WTC11 (cell line): ENCODE measurements around the gene HMGXB4. TPM values are rescaled to one million over a fixed set of nuclear protein-coding genes. Genes with fewer than 3 reads are reported as not detected.

Experiments used
- ATAC-seq: fragments of 200-7000 bp; cut with Tn5 transposase; 2 replicates; pipeline ENCODE4 v1.10.0; 2021; ENCODE audit warnings: mild to moderate bottlenecking, moderate library complexity
- CTCF ChIA-PET: fragments of 300-600 bp; sonication (Branson Sonifier 250); formaldehyde crosslinking; loops from one replicate; lab custom pipeline; 2021; ENCODE audit warnings: antibody characterized with exemption; lab: Charles Lee
- POLR2A ChIA-PET: fragments of 350-600 bp; sonication (Branson Sonifier 250); formaldehyde crosslinking; loops from one replicate; lab custom pipeline; 2021; ENCODE audit warnings: antibody characterized with exemption; lab: Charles Lee
- DNase-seq: peaks from one replicate; pipeline ENCODE4 v3.0.0; 2021; ENCODE audit warnings: low spot score
- H3K27ac Mint-ChIP-seq: 2 replicates; pipeline ENCODE4 v1.8.0; 2021; ENCODE audit warnings: mixed read lengths
- H3K27me3 Mint-ChIP-seq: 2 replicates; pipeline ENCODE4 v1.8.0; 2021; ENCODE audit warnings: low read depth, mild to moderate bottlenecking, moderate library complexity, mixed read lengths
- H3K36me3 Mint-ChIP-seq: 2 replicates; pipeline ENCODE4 v1.8.0; 2021; ENCODE audit warnings: mixed read lengths
- H3K4me1 Mint-ChIP-seq: 2 replicates; pipeline ENCODE4 v1.8.0; 2022; ENCODE audit warnings: mixed read lengths
- H3K4me3 Mint-ChIP-seq: 2 replicates; pipeline ENCODE4 v1.8.0; 2021; ENCODE audit warnings: mild to moderate bottlenecking, moderate library complexity, mixed read lengths
- H3K9me3 Mint-ChIP-seq: 2 replicates; pipeline ENCODE4 v1.8.0; 2021; ENCODE audit warnings: mixed read lengths
- ATF1 ChIP-seq: sonication (generic); formaldehyde crosslinking; IDR thresholded peaks from 2 replicates; pipeline ENCODE4 v1.8.1; 2023; ENCODE audit warnings: mild to moderate bottlenecking, moderate library complexity, missing genetic modification reagents
- ATF6 ChIP-seq: sonication (generic); formaldehyde crosslinking; IDR thresholded peaks from 2 replicates; pipeline ENCODE4 v1.8.1; 2023; ENCODE audit warnings: mild to moderate bottlenecking, missing genetic modification reagents
- CBFB ChIP-seq: sonication (generic); formaldehyde crosslinking; IDR thresholded peaks from 2 replicates; pipeline ENCODE4 v1.8.1; 2022; ENCODE audit warnings: mild to moderate bottlenecking, low read depth, missing genetic modification reagents
- ESRRA ChIP-seq: sonication (generic); formaldehyde crosslinking; IDR thresholded peaks from 2 replicates; pipeline ENCODE4 v1.8.1; 2022; ENCODE audit warnings: mild to moderate bottlenecking, missing genetic modification reagents, borderline replicate concordance
- GTF2I ChIP-seq: fragments of 250-450 bp; sonication (Bioruptor Pico); conservative IDR thresholded peaks from 2 replicates; pipeline ENCODE4 v1.4.0; 2021; ENCODE audit warnings: mild to moderate bottlenecking
- JUN ChIP-seq: sonication (generic); formaldehyde crosslinking; IDR thresholded peaks from 2 replicates; pipeline ENCODE4 v1.8.0; 2023; ENCODE audit warnings: mild to moderate bottlenecking, missing genetic modification reagents
- NFATC4 ChIP-seq: fragments of 250-450 bp; sonication (Bioruptor Pico); IDR thresholded peaks from 2 replicates; pipeline ENCODE4 v1.9.0; 2021; ENCODE audit warnings: mild to moderate bottlenecking
- PRDM15 ChIP-seq: sonication (generic); formaldehyde crosslinking; IDR thresholded peaks from 2 replicates; pipeline ENCODE4 v1.8.0; 2022; ENCODE audit warnings: missing genetic modification reagents
- SMAD4 ChIP-seq: sonication (generic); formaldehyde crosslinking; IDR thresholded peaks from 2 replicates; pipeline ENCODE4 v1.8.0; 2022; ENCODE audit warnings: mild to moderate bottlenecking, missing genetic modification reagents
- ZBTB43 ChIP-seq: sonication (generic); formaldehyde crosslinking; IDR thresholded peaks from 2 replicates; pipeline ENCODE4 v1.8.1; 2023; ENCODE audit warnings: mild to moderate bottlenecking, missing genetic modification reagents
- ZNF423 ChIP-seq: fragments of 250-450 bp; sonication (Bioruptor Pico); IDR thresholded peaks from 2 replicates; pipeline ENCODE4 v2.1.2; 2022; ENCODE audit warnings: mild to moderate bottlenecking, moderate library complexity
- ZNF671 ChIP-seq: fragments of 250-450 bp; sonication (Bioruptor Pico); IDR thresholded peaks from 2 replicates; pipeline ENCODE4 v1.8.0; 2021; ENCODE audit warnings: mild to moderate bottlenecking
- total RNA-seq: library from RNA; stranded (reverse); gene quantifications from 3 replicates; pipeline ENCODE4 v1.2.3, GENCODE V29; 2021
- TF ChIP-seq, protein P1 (sequence below): sonication (generic); formaldehyde crosslinking; IDR thresholded peaks from 2 replicates; pipeline ENCODE4 v1.8.1; 2022; ENCODE audit warnings: missing genetic modification reagents, borderline replicate concordance
- TF ChIP-seq, protein P2 (sequence below): sonication (generic); formaldehyde crosslinking; IDR thresholded peaks from 2 replicates; pipeline ENCODE4 v1.8.1; 2022; ENCODE audit warnings: mild to moderate bottlenecking, moderate library complexity, missing genetic modification reagents
- TF ChIP-seq, protein P3 (sequence below): sonication (generic); formaldehyde crosslinking; IDR thresholded peaks from 2 replicates; pipeline ENCODE4 v1.8.0; 2022; ENCODE audit warnings: mild to moderate bottlenecking, missing genetic modification reagents

The HMGXB4 gene
- total RNA-seq, 1 experiment from 2014 or later, result 42.1 TPM

DNA sequence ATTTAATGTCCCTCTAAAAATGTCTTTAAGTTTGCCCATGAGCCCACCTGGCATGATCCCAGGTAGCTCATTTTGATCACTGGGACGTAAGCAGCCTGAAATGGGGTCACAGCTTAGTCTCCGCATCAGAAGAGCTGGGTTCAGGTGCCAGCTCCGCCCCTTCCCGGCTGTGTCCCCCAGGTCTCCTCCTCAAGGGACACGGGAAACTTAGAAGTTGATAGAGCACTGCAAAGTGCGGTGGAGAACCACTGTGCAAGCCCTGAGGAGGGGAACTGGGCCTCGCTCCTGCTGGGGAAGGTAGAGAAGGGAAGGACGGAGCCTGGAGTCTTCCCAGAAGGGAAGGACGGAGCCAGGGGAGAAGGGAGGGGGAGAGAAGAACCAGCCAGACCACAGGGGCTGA, 50.1 kb downstream of the HMGXB4 start:
- CTCF ChIA-PET, result interaction anchor here (1.5 kb wide), 1 partner anchor 76 kb away, joined by 4 read pairs; no protein-coding TSS in a partner anchor
- peak overlapping the region; percentile 16; the same call in 1 of the 2 replicates for H3K27ac Mint-ChIP-seq
- ATAC-seq (no peak), DNase-seq (no peak)
- H3K27me3 Mint-ChIP-seq, result no peaks in the 10 kb centered on the region
- H3K4me3 Mint-ChIP-seq, result no peak overlapping the region
- H3K4me1 Mint-ChIP-seq, result peaks cover 19% of the 10 kb centered on the region
- no peaks in the 10 kb centered on the region for H3K36me3 Mint-ChIP-seq
- H3K9me3 Mint-ChIP-seq, result no peaks in the 10 kb centered on the region
- TF ChIP-seq NFATC4 (CRISPR knock-in tag) (no peak), CBFB (CRISPR knock-in tag) (no peak), SMAD4 (CRISPR knock-in tag) (no peak), ZNF423 (no peak), ATF6 (CRISPR knock-in tag) (no peak)
- TF ChIP-seq, protein P1, sequence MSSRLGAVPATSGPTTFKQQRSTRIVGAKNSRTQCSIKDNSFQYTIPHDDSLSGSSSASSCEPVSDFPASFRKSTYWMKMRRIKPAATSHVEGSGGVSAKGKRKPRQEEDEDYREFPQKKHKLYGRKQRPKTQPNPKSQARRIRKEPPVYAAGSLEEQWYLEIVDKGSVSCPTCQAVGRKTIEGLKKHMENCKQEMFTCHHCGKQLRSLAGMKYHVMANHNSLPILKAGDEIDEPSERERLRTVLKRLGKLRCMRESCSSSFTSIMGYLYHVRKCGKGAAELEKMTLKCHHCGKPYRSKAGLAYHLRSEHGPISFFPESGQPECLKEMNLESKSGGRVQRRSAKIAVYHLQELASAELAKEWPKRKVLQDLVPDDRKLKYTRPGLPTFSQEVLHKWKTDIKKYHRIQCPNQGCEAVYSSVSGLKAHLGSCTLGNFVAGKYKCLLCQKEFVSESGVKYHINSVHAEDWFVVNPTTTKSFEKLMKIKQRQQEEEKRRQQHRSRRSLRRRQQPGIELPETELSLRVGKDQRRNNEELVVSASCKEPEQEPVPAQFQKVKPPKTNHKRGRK (CRISPR knock-in tag), result no peak
- POLR2A ChIA-PET, result no interaction called here

GRCh38 chr22:35307892-35308291, 50.6 kb downstream of the HMGXB4 start:
- CTCF ChIA-PET, result no interaction called here
- Mint-ChIP-seq H3K4me1 (peaks cover 19% of the 10 kb centered on the region), H3K36me3 (no peaks in the 10 kb centered on the region), H3K9me3 (no peaks in the 10 kb centered on the region), H3K4me3 (no peak overlapping the region), H3K27me3 (no peaks in the 10 kb centered on the region), H3K27ac (no peak overlapping the region)
- DNase-seq (no peak), ATAC-seq (no peak)
- POLR2A ChIA-PET, result no interaction called here
- TF ChIP-seq, protein P2, sequence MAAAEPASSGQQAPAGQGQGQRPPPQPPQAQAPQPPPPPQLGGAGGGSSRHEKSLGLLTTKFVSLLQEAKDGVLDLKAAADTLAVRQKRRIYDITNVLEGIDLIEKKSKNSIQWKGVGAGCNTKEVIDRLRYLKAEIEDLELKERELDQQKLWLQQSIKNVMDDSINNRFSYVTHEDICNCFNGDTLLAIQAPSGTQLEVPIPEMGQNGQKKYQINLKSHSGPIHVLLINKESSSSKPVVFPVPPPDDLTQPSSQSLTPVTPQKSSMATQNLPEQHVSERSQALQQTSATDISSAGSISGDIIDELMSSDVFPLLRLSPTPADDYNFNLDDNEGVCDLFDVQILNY (CRISPR knock-in tag), result no peak
- TF ChIP-seq ATF1 (CRISPR knock-in tag), result no peak
- TF ChIP-seq GTF2I, result peak; percentile 76; the same call in 1 of the 2 replicates
- no peak for TF ChIP-seq ESRRA (CRISPR knock-in tag)
- TF ChIP-seq ATF6 (CRISPR knock-in tag), result no peak

- no peak for ATAC-seq
- no peaks in the 10 kb centered on the region for H3K9me3 Mint-ChIP-seq
- CTCF ChIA-PET, result no interaction called here
- H3K4me3 Mint-ChIP-seq, result no peak overlapping the region
- POLR2A ChIA-PET, result no interaction called here
- H3K36me3 Mint-ChIP-seq, result no peaks in the 10 kb centered on the region
- TF ChIP-seq PRDM15 (CRISPR knock-in tag) (no peak), ZNF671 (CRISPR knock-in tag) (no peak), JUN (CRISPR knock-in tag) (no peak), ZNF423 (no peak), ZBTB43 (CRISPR knock-in tag) (no peak)
- TF ChIP-seq, protein P2 (CRISPR knock-in tag), result no peak
- TF ChIP-seq, protein P3, sequence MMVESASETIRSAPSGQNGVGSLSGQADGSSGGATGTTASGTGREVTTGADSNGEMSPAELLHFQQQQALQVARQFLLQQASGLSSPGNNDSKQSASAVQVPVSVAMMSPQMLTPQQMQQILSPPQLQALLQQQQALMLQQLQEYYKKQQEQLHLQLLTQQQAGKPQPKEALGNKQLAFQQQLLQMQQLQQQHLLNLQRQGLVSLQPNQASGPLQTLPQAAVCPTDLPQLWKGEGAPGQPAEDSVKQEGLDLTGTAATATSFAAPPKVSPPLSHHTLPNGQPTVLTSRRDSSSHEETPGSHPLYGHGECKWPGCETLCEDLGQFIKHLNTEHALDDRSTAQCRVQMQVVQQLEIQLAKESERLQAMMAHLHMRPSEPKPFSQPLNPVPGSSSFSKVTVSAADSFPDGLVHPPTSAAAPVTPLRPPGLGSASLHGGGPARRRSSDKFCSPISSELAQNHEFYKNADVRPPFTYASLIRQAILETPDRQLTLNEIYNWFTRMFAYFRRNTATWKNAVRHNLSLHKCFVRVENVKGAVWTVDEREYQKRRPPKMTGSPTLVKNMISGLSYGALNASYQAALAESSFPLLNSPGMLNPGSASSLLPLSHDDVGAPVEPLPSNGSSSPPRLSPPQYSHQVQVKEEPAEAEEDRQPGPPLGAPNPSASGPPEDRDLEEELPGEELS (CRISPR knock-in tag), result no peak
- H3K4me1 Mint-ChIP-seq, result peaks cover 19% of the 10 kb centered on the region
- DNase-seq, result no peak
- no peak overlapping the region; the same call in 1 of the 2 replicates for H3K27ac Mint-ChIP-seq
- H3K27me3 Mint-ChIP-seq, result no peaks in the 10 kb centered on the region
These were observed 51.3 kb downstream of the HMGXB4 start for GRCh38 chr22:35308480-35309021.
